CD4-positive, alpha-beta T cell (primary cell): ENCODE measurements around the gene FADS1. TPM values are rescaled to one million over a fixed set of nuclear protein-coding genes. Genes with fewer than 3 reads are reported as not detected.
A peak's percentile ranks its signal among the peaks of the same experiment; 100 is the strongest.

ENCODE experiments used
- ATAC-seq: fragments of 200-7000 bp; cut with Tn5 transposase; one replicate; pipeline ENCODE4 v1.10.0; 2022; ENCODE audit warnings: mild to moderate bottlenecking; ENCODE audit not compliant: poor library complexity
- CTCF ChIA-PET: fragments of 350-600 bp; sonication (Branson Sonifier 250); formaldehyde crosslinking; loops from one replicate; lab custom pipeline; 2021; ENCODE audit warnings: antibody characterized with exemption, inconsistent platforms; lab: Charles Lee
- POLR2A ChIA-PET: fragments of 350-600 bp; sonication (Branson Sonifier 250); formaldehyde crosslinking; loops from one replicate; lab custom pipeline; 2021; ENCODE audit warnings: antibody characterized with exemption, inconsistent platforms; lab: Charles Lee
- DNase-seq, 14 experiments: peaks; one replicate each; pipeline ENCODE4 v3.0.0-alpha.2; 2013 to 2020; ENCODE audit warnings: mixed read lengths in 2 of 14
- H3K27ac ChIP-seq, 2 donors: one replicate each; pipeline versions ENCODE4 v1.5.1 to v1.7.0; 2013; ENCODE audit warnings: low read length in 2 of 2, low read depth in 1 of 2, mild to moderate bottlenecking in 1 of 2
- H3K27me3 ChIP-seq, 2 experiments: 1 replicate in 1 of 2; 2 replicates in 1 of 2; pipeline versions ENCODE4 v1.6.1 to v1.7.0; 2013; ENCODE audit warnings: low read length in 2 of 2, control low read depth in 1 of 2, mild to moderate bottlenecking in 1 of 2, moderate library complexity in 1 of 2; ENCODE audit not compliant: insufficient read depth in 2 of 2, control insufficient read depth in 1 of 2
- H3K36me3 ChIP-seq: one replicate; pipeline ENCODE4 v1.6.1; 2013; ENCODE audit warnings: low read length, control low read depth; ENCODE audit not compliant: insufficient read depth
- H3K4me1 ChIP-seq: one replicate; pipeline ENCODE4 v1.6.1; 2013; ENCODE audit warnings: low read length, control low read depth; ENCODE audit not compliant: insufficient read depth
- H3K4me3 ChIP-seq: one replicate; pipeline ENCODE4 v1.5.1; 2013; ENCODE audit warnings: mild to moderate bottlenecking, low read length, moderate library complexity
- H3K9me3 ChIP-seq, 2 experiments: 1 replicate in 1 of 2; 2 replicates in 1 of 2; pipeline versions ENCODE4 v1.6.1 to v1.7.0; 2013; ENCODE audit warnings: low read length in 2 of 2, mild to moderate bottlenecking in 2 of 2, control low read depth in 1 of 2, moderate library complexity in 1 of 2; ENCODE audit not compliant: control insufficient read depth in 1 of 2, insufficient read depth in 1 of 2
- H3K27ac Mint-ChIP-seq: one replicate; pipeline ENCODE4 v1.8.0; 2020; ENCODE audit warnings: mixed read lengths
- H3K27me3 Mint-ChIP-seq: one replicate; pipeline ENCODE4 v1.8.0; 2021; ENCODE audit warnings: mixed read lengths
- H3K36me3 Mint-ChIP-seq: one replicate; pipeline ENCODE4 v1.8.0; 2021; ENCODE audit warnings: low read depth, mixed read lengths
- H3K4me1 Mint-ChIP-seq: one replicate; pipeline ENCODE4 v1.8.0; 2021; ENCODE audit warnings: low read depth, mixed read lengths
- H3K4me3 Mint-ChIP-seq: one replicate; pipeline ENCODE4 v1.8.0; 2020; ENCODE audit warnings: mild to moderate bottlenecking, mixed read lengths
- H3K9me3 Mint-ChIP-seq: one replicate; pipeline ENCODE4 v1.8.0; 2020; ENCODE audit warnings: mixed read lengths
- intact Hi-C, 2 experiments: fragments of 100-400 bp; cut with DNase I in 1 of 2; cut with micrococcal nuclease in 1 of 2; formaldehyde crosslinking; loops; one replicate each; pipeline versions ENCODE4 v1.15.1 to v1.9.0; 2023 to 2025; cut with DNase I, micrococcal nuclease
- total RNA-seq, 174 experiments: library from RNA in 2 of 174; stranded (reverse) in 2 of 174; gene quantifications; one replicate each; pipeline ENCODE4 v1.2.3 and lab custom pipeline; 2021 to 2026
- TF ChIP-seq, protein P1 (sequence below): fragments of 200-600 bp; IDR thresholded peaks from one replicate; pipeline ENCODE4 v1.8.0; 2022; ENCODE audit warnings: antibody characterized with exemption, mild to moderate bottlenecking

Gene FADS1
- total RNA-seq, 2 experiments from 2014 or later: 0.56 to 0.77 TPM

- TF ChIP-seq, protein P1, sequence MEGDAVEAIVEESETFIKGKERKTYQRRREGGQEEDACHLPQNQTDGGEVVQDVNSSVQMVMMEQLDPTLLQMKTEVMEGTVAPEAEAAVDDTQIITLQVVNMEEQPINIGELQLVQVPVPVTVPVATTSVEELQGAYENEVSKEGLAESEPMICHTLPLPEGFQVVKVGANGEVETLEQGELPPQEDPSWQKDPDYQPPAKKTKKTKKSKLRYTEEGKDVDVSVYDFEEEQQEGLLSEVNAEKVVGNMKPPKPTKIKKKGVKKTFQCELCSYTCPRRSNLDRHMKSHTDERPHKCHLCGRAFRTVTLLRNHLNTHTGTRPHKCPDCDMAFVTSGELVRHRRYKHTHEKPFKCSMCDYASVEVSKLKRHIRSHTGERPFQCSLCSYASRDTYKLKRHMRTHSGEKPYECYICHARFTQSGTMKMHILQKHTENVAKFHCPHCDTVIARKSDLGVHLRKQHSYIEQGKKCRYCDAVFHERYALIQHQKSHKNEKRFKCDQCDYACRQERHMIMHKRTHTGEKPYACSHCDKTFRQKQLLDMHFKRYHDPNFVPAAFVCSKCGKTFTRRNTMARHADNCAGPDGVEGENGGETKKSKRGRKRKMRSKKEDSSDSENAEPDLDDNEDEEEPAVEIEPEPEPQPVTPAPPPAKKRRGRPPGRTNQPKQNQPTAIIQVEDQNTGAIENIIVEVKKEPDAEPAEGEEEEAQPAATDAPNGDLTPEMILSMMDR: no peak
- Histone ChIP-seq H3K27me3 (no peaks in the 10 kb centered on the region), H3K27ac (no peak overlapping the region), H3K4me3 (no peak overlapping the region), H3K4me1 (no peaks in the 10 kb centered on the region), H3K9me3 (peaks cover 0 to 4% of the 10 kb centered on the region in 2 experiments), H3K36me3 (no peaks in the 10 kb centered on the region)
- H3K27me3 Mint-ChIP-seq: no peaks in the 10 kb centered on the region
- POLR2A ChIA-PET: no interaction called here
- intact Hi-C loops: no loop called here
- H3K36me3 Mint-ChIP-seq: no peaks in the 10 kb centered on the region
- DNase-seq (peak in 1 of 14 experiments; percentile 4), ATAC-seq (no peak)
- no peak overlapping the region for H3K27ac Mint-ChIP-seq
- no peaks in the 10 kb centered on the region for H3K9me3 Mint-ChIP-seq
- no peaks in the 10 kb centered on the region for H3K4me1 Mint-ChIP-seq
- CTCF ChIA-PET: no interaction called here
- H3K4me3 Mint-ChIP-seq: no peak overlapping the region
These were observed 25.7 kb upstream of the FADS1 start for GRCh38 chr11:61842528-61842820.

GRCh38 chr11:61841636-61842527, 25.1 kb upstream of the FADS1 start:
- ATAC-seq: no peak
- Histone ChIP-seq H3K36me3 (no peaks in the 10 kb centered on the region), H3K4me1 (no peaks in the 10 kb centered on the region), H3K27me3 (no peaks in the 10 kb centered on the region), H3K27ac (no peak overlapping the region), H3K4me3 (no peak overlapping the region), H3K9me3 (peaks cover 0 to 4% of the 10 kb centered on the region in 2 experiments)
- DNase-seq: no peak
- ChIA-PET CTCF (interaction anchor here (0.7 kb wide), 1 partner anchor 167 kb away, joined by 3 read pairs; no protein-coding TSS in a partner anchor), POLR2A (no interaction called here)
- Mint-ChIP-seq H3K27ac (no peak overlapping the region), H3K4me1 (no peaks in the 10 kb centered on the region), H3K36me3 (no peaks in the 10 kb centered on the region), H3K27me3 (no peaks in the 10 kb centered on the region), H3K4me3 (no peak overlapping the region), H3K9me3 (no peaks in the 10 kb centered on the region)
- intact Hi-C loops: no loop called here
- TF ChIP-seq, protein P1: no peak

GRCh38 chr11:61840371-61840770, 23.6 kb upstream of the FADS1 start:
- Histone ChIP-seq H3K27ac (no peak overlapping the region), H3K4me3 (no peak overlapping the region), H3K4me1 (no peaks in the 10 kb centered on the region), H3K27me3 (no peaks in the 10 kb centered on the region), H3K36me3 (no peaks in the 10 kb centered on the region), H3K9me3 (peaks cover 0 to 4% of the 10 kb centered on the region in 2 experiments)
- ATAC-seq (no peak), DNase-seq (peak in 1 of 14 experiments; percentile 4)
- no peaks in the 10 kb centered on the region for H3K4me1 Mint-ChIP-seq
- no peaks in the 10 kb centered on the region for H3K36me3 Mint-ChIP-seq
- ChIA-PET CTCF (no interaction called here), POLR2A (no interaction called here)
- no peaks in the 10 kb centered on the region for H3K9me3 Mint-ChIP-seq
- no peaks in the 10 kb centered on the region for H3K27me3 Mint-ChIP-seq
- H3K4me3 Mint-ChIP-seq: no peak overlapping the region
- intact Hi-C loops: no loop called here
- TF ChIP-seq, protein P1: no peak
- no peak overlapping the region for H3K27ac Mint-ChIP-seq
